HUDEP-2 (cell line): Measurements from ENCODE around the gene E2F6.
A peak's percentile ranks its signal among the peaks of the same experiment; 100 is the strongest.

Source experiments
- DNase-seq, 76 experiments: peaks; one replicate each; lab custom pipeline; 2025; ENCODE audit not compliant: unreplicated experiment in 76 of 76; lab: John Stamatoyannopoulos, UW

The E2F6 gene

DNA sequence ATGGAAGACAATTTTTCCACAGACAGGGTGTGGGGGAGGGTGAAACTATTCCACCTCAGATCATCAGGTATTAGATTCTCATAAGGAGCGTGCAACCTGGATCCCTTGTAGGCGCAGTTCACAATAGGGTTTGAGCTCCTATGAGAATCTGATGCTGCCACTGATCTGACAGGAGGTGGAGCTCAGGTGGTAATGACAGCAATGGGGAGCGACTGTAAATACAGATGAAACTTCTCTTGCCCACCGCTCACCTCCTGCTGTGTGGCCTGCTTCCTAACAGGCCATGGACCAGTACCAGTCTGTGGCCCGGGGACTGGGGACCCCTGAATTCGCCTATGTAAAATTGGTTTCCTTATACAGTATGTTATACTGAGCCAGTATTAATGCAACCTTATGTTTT lies 27.3 kb upstream of the E2F6 start:
- DNase-seq: no peak

DNA sequence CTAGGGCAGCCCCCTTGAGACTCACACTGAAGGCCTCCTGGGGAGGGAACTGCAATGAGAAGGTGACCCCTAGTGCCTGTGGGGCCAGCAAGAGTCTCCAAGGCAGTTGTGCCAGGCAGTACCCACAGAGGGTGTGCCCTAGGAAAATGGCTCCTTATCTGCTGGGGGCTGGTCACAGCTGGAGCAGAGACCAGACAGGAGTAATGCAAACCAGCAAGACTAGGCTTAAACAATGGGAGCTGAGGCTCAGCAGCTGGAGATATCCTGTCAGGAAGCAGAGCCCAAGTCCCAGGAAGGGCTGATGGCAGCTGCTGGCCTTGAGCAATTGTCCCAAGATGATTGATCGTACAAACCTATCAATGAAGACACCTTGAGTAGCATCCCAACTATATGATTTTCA lies 26.8 kb upstream of the E2F6 start:
- DNase-seq: peak in 32 of 76 experiments; percentile 6 to 42 (median 18)

DNA sequence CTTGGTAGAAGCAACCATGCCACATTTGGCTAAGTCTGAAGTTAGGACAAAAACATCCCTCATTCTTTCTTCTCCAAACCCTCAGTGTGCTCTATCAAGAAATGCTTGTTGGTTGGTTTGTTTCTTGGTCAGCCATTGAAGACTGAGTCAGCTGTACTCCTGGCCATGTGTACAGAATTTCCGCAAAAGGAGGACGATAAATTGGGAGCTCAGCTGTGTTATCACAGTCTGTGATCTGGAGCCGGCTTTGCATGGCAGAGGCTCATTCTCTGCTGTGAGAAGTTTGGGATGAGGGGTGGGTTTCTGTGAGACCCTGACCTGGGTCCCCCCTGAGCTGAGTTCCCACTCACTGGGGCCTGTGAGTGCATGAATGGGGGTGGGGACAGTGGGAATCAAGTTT lies 26.3 kb upstream of the E2F6 start:
- DNase-seq: no peak

DNA sequence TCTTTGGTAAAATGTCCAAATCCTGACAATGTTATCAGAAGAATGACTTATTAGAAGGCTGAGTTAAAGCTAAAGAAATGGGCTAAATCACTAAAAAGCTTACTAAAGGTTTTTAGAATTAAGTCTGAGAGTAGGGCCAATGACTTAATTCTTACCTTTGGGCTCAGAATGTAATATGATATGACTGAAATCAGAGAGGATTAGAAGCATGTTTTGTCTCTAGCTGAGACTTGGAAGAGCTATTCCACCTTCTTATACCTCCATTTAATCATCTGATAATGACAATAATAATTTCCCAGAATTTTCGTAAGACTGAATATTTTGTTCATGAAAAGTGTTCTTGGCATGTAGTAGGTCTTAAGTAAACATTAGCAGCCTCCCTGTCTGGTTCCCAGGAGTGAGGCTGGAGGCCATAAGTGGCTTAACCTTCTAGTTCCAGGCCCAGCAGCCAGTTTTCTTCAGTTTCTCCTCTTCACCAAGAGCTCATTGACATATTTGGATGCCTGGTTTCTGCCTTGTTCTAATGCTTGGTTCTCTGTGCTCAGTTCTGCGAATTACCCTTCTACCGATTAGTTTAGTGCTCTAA lies 25.5 kb upstream of the E2F6 start:
- no peak for DNase-seq

DNA sequence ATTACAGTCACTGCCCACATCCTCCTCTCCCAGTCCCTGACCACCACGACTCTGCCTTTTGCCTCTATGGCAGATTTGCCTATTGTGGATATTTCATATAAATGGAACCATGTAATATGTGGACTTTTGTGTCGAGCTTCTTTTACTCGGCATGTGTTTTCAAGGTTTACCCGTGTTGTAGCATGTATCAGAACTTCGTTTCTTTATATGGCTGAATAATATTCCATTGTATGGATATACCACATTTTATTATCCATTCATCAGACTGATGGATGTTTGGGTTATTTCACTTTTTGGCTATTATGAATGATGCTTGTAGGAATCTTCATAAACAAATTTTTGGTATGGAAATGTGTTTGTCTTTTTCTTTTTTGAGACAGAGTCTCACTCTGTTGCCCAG lies 24.2 kb upstream of the E2F6 start:
- no peak for DNase-seq

DNA sequence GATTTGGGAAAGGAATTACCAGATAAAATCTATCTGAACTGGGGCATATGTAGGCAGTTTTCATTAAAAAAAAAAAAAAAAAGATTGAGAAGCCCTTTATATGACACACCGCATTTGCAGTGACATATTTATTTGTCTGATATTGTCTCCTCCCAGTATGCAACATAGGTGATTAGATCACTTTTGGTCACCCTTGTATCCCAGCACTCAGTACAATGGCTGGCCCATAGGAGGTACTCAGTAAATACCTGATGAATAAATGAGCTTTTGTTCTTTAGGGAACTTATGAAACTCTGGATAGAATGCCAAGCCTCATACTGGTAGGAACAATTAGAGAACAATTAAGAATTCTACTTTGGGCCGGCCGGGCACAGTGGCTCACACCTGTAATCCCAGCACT lies 22.8 kb upstream of the E2F6 start:
- DNase-seq: no peak

DNA sequence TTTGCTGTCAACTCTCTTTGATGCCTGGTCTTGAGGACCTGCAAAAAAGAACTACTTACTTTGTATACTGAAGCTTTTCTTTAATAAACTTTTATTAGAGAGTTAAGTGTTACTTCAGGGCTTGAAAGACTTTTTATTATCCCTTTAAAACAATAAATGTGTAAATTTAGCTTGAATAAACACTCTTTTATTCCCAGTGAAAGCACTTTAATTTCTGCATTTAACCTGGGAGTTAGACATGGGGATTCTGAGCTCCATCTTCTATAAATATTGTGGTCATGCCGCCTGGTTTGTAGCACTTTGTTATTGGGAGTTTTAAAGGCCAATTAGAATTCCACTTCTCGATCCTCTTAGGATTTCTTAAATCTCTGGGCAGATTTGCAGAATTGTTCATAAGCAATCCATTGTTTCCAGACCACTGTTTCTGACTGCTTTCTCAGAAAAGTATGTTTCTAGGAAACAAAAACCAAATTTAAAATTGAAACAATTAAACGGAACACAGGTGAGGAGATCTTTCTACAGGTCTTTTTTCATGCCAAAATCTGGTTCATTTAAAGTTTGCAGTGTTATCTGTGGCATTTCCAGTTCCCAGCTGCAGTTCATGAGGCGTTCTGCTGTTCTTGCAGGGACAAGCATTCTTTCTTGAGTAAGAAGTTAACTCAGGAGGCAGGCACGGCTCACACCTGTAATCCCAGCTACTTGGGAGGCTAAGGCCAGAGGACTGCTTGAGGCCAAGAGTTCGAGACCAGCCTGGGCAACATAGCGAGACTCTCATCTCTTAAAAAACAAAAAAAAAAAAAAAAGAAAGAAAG lies 18.1 kb upstream of the E2F6 start:
- DNase-seq: no peak

DNA sequence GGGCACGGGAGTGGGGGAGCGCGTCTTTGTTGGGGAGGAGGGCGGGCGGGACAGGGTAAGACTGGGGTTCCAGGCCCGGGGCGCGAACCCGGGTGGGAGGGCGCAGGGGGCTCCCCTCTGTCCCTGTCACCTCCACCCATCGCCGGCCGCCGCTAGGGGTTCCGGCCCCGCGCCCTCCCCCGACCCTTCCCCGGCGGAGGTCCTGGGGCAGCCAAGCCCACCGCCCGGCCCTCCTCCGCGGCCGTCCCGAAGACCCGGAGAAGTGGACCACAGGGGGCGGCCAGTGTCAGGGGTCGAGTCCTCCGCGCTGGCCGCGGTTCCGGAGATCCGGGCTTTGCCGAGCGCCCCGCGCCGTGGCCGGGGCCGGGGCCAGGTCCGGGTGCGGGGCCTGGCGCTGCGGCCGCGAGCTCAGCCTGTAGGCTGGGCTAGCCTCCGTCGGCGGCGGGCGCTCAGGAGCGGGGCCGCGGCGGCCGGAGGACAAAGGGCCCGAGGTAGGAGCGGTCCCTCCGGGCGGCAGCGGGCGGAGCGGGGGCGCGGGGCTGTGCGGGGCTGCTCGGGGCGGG lies 16.6 kb upstream of the E2F6 start:
- peak in 1 of 76 experiments; percentile 33 for DNase-seq

DNA sequence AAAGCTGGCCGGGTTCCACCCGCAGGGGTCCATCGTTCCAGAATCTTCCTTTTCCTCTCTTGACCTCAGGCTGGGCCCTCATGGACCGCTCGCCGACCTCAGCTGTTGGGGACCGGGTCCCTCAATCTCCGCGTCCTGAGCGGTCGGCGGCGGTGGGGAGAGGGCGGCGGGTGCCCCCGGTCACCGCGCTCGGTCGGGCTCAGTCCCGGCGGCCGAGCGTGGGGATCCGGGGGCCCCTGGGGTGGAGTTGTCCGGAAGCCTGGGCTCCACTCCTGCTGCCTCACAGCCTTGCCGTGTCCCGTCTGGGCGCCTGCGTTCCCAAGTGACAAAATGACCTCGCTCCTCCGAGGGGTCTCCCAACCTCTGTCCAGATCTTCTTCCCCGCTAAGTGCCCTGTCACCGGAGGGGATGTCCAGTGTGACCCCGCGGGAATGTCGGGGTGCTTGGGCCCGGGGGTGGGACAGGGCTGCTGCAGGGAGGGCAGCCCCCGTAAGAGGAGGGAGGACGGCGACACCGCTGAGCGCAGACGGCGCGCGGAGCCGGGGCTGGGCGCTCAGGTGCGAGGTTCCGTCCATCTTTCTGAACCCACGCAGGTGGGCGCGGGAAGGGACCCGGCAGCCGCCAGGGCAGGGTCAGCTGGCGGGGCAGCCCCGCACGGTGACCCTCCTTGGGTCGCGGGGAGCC lies 16.0 kb upstream of the E2F6 start:
- no peak for DNase-seq

DNA sequence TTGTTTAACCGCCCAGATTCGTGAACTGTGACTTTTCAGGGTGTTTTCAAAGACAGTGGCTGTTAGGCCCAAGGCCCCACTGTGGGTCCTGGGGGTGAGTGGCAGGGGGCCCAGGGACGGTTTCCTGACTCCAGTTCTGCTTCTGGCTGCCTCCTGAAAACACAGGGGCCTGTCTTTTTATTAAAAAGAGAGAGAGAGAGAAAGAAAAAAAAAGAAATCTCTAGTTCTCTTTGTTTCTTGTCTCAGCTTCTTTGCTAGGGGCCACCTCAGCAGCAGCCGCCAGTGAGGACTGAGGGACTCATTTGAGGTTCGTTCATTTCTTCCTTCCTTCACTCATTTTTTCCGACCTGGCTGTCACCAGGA lies 15.4 kb upstream of the E2F6 start:
- no peak for DNase-seq

DNA sequence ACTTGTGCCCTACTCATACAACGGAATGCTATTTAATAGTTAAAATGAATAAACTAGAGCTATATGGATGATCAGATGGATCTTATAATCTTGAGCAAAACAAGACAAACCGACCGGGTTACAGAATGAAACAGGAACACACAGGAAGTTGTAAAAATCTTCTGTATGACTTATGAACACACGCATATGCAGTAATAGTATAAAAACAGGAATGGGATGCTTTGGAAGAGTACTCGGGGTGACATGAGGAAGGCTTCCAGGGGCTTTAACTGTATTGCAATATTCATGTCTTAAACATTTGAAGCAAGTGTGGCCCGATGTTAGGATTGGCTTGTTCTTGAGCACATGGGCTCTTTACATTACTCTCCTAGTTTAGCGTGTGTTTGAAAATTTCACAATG lies 14.9 kb upstream of the E2F6 start:
- no peak for DNase-seq

DNA sequence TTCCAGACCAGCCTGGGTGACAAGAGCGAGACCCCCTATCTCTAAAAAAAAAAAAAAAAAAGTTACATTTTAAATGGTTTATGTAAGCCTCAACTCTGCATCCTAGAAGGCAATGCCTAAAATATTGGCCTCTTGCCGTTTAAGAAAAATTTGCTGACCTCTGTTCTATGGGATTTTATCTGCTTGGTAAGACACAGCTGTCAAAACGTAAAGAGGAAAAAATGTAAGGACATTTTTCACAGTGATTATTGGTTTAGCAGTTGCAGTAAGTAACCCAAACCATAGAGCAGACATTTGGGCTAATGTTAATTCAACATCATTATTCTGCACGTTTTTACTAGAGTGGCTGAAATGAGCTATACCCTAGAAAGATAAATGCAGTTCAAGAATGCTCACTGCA lies 14.4 kb upstream of the E2F6 start:
- no peak for DNase-seq

DNA sequence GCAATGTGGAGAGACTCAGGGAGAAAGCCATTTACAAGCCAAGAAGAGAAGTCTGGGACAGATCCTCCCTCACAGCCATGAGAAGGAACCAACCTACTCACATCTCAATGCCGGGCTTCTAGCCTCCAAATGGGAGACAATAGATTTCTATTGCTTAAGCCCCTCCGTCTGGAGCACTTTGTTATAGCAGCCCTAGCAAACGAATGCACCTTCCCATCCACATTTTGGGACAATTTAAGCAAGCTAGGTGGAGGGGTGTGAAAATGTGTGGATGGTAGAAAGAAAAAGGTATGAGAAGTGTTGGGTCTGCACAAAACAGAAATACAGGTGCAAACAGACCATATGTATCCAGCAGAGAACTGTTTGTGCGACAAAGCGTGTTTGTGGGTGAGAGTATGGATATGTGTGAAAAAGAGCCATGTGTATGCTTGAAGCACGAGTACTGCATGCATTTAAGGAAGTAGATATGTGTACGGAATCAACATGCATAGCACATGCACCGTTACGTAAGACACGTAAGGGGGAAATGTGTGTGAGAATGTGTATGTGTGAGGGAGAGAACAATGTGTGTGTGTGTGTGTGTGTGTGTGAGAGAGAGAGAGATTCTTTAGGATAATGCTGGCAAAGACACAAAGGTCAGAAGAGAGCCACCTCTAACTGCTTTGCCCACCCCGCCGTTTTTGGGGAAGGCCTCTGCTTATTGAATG lies 13.1 kb upstream of the E2F6 start:
- no peak for DNase-seq

DNA sequence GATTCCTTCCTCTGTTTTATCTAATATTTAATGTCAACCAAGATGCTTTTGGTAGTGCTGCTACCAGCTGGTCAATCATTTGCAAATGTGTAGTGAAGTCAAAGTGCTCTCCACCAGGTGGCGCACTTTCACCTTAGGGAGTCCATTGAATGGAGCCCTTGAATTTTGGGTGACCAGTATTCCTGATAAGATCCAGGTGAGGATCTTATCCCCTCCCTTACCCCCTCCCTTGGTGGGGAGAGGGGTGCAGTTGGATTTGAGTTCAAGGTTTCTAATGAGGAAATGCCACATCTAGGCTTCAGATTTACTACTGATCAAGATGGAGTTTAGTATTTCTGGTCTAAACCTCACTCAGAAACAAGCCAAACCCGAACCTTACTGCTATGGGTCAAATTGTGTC lies 12.0 kb upstream of the E2F6 start:
- peak in 69 of 76 experiments; percentile 9 to 82 (median 64) for DNase-seq

DNA sequence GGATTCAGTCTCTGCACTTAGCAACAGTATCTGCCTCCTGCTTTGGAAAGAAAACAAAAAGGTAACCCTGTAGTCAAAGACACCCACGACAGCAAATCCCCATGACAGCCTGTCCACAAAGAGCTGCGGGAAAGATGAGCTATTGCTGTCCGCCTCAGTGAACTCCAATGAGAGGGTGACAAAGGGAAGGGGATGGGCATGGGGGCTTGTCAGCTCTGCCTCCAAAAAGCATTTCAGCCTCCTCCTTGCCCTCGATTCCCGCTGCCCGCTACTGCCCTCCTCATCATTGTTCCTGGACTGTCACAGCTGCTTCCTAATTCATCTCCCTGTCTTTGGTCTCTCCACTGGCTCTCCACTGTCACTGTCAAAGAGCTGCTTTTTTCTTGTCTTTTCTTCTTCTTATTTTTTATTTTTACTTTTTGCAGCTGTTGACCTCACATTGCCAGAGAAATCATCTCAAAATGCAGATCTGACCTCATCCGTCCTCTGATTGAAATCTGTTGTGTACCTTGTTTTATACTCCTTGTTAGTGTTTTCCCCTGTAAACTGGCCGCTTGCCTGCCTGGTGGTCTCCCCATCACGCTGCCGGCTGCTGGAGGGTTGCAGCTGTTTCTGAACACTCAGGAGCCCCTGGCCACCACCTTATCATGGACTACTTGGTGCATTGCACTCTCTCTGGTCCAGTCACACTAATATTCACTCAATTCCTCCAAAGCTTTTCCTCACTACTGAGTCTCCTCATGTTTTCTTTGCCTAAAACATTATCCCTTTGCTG lies 7.9 kb upstream of the E2F6 start:
- no peak for DNase-seq

DNA sequence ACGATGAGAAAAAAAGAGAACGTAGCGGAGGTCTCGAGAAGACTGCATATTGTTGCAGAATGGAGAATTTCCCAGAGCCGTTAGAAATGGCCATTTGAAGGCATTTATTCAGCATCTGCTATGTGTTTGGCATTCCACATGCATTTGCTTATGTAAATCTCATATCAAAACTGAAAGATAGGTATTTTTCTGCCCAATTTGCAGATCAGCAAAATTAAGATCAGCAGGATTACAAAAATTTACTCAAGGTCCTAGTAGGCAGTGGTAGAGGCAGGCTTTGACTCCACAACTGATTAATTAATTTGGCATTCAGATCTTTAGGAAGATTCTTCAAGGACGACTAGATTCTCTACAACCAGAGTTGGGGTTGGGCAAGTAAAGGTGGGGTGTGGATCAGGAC lies 1.8 kb upstream of the E2F6 start:
- no peak for DNase-seq

DNA sequence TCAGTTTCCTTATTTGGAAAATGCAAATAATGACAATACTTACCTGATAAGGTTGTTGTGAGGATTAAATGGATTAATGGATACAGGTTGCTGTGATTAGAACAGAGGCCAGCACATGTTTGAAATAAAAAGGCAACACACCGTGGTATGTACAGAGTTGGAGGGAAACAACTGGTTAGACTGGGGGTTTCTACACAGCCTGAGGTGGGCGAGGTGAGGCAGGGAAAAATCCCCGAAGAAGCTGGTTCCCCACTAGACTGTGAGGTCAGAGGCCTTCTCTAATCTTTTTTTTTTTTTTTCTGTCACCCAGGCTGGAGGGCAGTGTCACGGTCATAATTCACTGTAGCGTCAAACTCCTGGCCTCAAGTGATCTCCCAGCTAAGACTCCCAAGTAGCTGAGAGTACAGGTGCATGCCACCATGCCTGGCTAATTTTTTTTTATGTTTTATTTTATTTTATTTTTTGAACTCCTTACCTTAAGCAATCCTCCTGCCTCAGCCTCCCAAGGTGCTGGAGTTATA lies 1.2 kb upstream of the E2F6 start:
- no peak for DNase-seq

DNA sequence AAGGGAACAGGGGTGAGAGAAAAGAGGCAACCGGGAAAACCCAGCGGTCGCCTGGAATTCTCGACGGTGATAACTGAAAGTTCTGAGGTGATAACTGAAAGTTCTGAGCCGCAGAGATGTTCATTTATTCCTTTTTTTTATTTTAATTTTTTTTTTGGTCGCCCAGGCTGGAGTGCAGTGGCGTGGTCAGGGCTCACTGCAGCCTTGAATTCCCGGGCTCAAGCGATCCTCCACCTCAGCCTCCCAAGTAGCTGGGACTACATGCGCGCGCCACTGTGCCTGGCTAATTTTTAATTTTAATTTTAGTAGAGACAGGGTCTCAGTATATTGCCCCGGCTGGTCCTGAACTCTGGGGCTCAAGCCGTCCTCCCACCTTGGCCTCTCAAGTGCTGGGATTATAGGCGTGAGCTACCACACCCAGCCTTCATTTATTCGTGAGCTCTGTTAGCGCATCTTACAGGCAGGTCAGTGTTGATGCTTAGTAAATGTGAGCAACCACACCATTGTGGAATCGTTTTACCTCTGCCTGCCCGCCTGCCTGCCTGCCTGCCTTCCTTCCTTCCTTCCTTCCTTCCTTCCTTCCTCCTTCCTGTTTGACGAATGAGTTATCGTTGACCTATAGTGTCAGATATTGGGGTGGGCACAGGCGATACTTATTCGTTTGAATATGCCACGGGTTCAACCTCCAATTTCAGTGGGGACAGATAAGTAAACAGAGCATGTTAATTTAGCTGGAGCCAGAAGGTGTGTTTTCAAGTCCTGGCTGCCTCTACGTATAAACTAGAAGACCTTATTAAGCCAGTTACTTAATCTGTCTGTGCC lies 557 bp upstream of the E2F6 start:
- DNase-seq: no peak

DNA sequence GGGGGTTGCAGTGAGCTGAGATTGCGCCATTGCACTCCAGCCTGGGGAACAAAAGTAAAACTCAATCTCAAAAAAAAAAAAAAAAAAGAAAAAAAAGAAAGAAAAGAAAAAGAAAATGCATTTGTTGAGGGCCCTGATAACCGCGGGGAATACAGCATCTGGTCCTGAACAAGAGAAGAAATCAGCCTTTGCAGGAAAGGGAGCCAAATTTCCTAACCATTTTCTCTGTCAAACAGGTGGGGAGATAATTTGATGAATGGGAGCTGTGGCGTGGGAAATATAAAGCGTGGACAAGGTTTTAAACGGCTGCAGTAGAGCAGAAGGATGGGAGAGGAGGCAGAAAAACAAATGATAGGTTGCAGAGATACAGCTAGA lies 864 bp downstream of the E2F6 start:
- DNase-seq: no peak
